Measurements from ENCODE around the gene RAB40B. TPM values are rescaled to one million over a fixed set of nuclear protein-coding genes. Genes with fewer than 3 reads are reported as not detected.
"Not testable (repeated sequence)": the region's sequence is repeated elsewhere in the genome, so short reads cannot be mapped to it uniquely, and the experiment has no call there.

Gene RAB40B, protein sequence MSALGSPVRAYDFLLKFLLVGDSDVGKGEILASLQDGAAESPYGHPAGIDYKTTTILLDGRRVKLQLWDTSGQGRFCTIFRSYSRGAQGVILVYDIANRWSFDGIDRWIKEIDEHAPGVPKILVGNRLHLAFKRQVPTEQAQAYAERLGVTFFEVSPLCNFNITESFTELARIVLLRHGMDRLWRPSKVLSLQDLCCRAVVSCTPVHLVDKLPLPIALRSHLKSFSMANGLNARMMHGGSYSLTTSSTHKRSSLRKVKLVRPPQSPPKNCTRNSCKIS
- total RNA-seq (10 to 100 TPM; 15.2 to 37.7 (median 23.7) TPM), polyA plus RNA-seq (10 to 100 TPM; 10.9 to 13.3 TPM)
- long read RNA-seq, donor 1, transcript RAB40B-206 (6 exons, 3,859 nt) = major isoform, 18 of 32 reads
- long read RNA-seq, donor 1, partial matches to known transcripts = 3 of 32 reads
- long read RNA-seq, donor 1, other reads (novel, unspliced or antisense) = 6 of 32 reads
- long read RNA-seq, donor 2, transcript RAB40B-206 (6 exons, 3,859 nt) = major isoform, 38 of 50 reads
- long read RNA-seq, donor 2, partial matches to known transcripts = 1 of 50 reads
- long read RNA-seq, donor 2, other reads (novel, unspliced or antisense) = 8 of 50 reads
- long read RNA-seq, donor 3, transcript RAB40B-206 (6 exons, 3,859 nt) = major isoform, 20 of 31 reads
- long read RNA-seq, donor 3, partial matches to known transcripts = 3 of 31 reads
- long read RNA-seq, donor 3, other reads (novel, unspliced or antisense) = 4 of 31 reads

DNA sequence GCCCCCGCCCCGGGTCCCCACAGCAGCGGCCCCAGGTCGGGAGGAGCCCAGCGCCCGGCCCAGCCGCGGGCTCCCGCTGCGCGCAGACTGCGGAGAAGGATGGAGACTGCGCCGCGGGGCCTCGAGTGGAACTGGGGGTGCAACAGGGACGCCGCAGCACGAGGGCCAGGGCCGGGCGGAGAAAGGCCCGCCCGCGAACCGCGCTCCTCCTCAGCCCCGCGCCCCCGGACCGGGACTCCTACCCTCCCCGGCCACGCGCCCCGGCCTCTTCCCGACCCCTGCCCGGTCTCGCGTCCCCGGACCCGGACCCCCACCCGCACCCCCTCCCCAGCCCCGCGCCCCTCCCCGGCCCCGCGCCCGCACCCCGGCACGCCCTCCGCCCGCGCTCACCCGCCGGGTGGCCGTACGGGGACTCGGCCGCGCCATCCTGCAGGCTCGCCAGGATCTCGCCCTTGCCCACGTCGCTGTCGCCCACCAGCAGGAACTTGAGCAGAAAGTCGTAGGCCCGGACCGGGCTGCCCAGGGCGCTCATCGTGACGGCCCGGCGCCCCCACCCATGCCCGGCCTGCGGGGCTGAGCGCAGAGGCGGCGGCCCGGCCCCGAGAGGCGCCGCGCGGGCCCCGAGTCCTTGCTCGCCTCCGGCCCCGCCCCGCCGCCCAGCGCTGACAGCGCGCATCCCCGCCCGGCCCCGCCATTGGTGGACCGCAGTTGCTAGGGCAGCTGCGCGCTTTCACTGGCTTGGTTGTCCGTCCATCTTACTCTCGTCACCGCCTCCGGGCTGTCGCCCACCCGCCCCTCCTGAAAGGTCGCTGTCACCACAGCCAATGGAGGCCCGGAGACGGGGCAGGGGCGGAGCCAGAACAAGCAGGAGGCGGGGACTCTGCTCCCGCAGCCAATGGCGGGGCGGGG lies at the start of gene RAB40B:
RAB40B (minus strand) TSS at position 634 of the 909 bp plus-strand sequence; CDS start at position 532, 102 bp downstream.
- Histone ChIP-seq H3K27me3 (peaks cover 0 to 6% (median 0%) of the 10 kb centered on the region in 9 donors), H3K4me3 (peak within 1 kb of the TSS; percentile 65 to 98 (median 80)), H3K9me3 (peaks cover 0 to 16% (median 7%) of the 10 kb centered on the region in 12 donors), H3K4me1 (peaks cover 0 to 22% (median 15%) of the 10 kb centered on the region in 12 donors), H3K27ac (peak within 1 kb of the TSS in 10 of 12 donors; percentile 46 to 85 (median 68)), H3K36me3 (no peaks in the 10 kb centered on the region)
- peak; percentile 99 to 100 (median 100) for DNase-seq
- peak; percentile 42 to 65 for TF ChIP-seq POLR2A (IDR thresholded peaks at IDR 0.05)
- TF ChIP-seq, protein P1, sequence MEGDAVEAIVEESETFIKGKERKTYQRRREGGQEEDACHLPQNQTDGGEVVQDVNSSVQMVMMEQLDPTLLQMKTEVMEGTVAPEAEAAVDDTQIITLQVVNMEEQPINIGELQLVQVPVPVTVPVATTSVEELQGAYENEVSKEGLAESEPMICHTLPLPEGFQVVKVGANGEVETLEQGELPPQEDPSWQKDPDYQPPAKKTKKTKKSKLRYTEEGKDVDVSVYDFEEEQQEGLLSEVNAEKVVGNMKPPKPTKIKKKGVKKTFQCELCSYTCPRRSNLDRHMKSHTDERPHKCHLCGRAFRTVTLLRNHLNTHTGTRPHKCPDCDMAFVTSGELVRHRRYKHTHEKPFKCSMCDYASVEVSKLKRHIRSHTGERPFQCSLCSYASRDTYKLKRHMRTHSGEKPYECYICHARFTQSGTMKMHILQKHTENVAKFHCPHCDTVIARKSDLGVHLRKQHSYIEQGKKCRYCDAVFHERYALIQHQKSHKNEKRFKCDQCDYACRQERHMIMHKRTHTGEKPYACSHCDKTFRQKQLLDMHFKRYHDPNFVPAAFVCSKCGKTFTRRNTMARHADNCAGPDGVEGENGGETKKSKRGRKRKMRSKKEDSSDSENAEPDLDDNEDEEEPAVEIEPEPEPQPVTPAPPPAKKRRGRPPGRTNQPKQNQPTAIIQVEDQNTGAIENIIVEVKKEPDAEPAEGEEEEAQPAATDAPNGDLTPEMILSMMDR (IDR thresholded peaks at IDR 0.05) = no peak
- ATAC-seq = peak; percentile 99 to 100 (median 100)
- 0 to 1% (median 0%) methylated on average over 16 to 112 of the region's 112 CpGs for WGBS, 4 donors
- intact Hi-C loops (cut with DNase I) = loop anchor here in 4 of 10 donors (1.0 to 5.0 kb wide), 5 partner anchors 18 to 50 kb away; partner anchors contain the start of genes FN3KRP (in 2 of the 4) and WDR45B (in 2 of the 4)

DNA sequence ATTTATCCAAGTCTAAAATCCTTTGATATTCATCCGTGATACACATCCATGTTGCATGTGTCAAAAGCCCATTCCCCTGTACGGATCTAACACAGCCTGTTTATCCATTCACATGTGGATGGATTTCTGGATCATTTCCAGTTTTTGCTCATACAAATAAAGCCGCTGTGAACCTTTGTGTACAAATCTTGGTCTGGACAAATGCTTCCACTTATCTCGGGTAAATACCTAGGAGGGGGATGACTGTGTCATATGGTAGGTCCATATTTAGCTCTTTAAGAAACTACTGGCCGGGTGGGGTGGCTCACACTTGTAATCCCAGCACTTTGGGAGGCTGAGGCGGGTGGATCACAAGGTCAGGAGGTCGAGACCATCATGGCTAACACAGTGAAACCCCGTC lies 47.0 kb upstream of the RAB40B start:
- peaks cover 0 to 52% (median 36%) of the 10 kb centered on the region in 9 donors for H3K36me3 ChIP-seq
- H3K27me3 ChIP-seq = no peaks in the 10 kb centered on the region
- H3K4me1 ChIP-seq = peaks cover 0 to 8% (median 0%) of the 10 kb centered on the region in 12 donors
- intact Hi-C loops (cut with DNase I) = no loop called here
- WGBS, 4 donors = 69 to 81% (median 71%) methylated on average over 8 of the region's 8 CpGs
- H3K4me3 ChIP-seq = no peak overlapping the region
- H3K27ac ChIP-seq = no peak overlapping the region
- DNase-seq (no peak), ATAC-seq (no peak)
- H3K9me3 ChIP-seq = peaks cover 0 to 22% (median 3%) of the 10 kb centered on the region in 12 donors
- TF ChIP-seq, protein P1 (IDR thresholded peaks at IDR 0.05) = no peak
- TF ChIP-seq POLR2A (IDR thresholded peaks at IDR 0.05) = no peak

DNA sequence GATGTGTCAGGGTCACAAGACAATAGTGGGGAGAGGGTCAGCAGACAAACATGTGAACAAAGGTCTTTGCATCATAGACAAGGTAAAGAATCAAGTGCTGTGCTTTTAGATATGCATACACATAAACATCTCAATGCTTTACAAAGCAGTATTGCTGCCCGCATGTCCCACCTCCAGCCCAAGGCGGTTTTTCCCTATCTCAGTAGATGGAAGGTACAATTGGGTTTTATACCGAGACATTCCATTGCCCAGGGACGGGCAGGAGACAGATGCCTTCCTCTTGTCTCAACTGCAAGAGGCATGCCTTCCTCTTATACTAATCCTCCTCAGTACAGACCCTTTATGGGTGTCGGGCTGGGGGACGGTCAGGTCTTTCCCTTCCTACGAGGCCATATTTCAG lies 46.2 kb upstream of the RAB40B start:
- H3K27me3 ChIP-seq; H3K4me1 ChIP-seq; H3K4me3 ChIP-seq; intact Hi-C loops (cut with DNase I); DNase-seq; ATAC-seq; H3K27ac ChIP-seq: not testable (repeated sequence)
- Histone ChIP-seq H3K36me3 (peaks cover 0 to 60% (median 44%) of the 10 kb centered on the region in 9 donors), H3K9me3 (peaks cover 0 to 25% (median 3%) of the 10 kb centered on the region in 12 donors)
- WGBS, 4 donors = 55 to 69% (median 63%) methylated on average over 6 to 7 of the region's 7 CpGs

All from heart left ventricle (tissue), 16 donors.